ENCODE measurements around the gene ATRAID.

The ATRAID gene, protein sequence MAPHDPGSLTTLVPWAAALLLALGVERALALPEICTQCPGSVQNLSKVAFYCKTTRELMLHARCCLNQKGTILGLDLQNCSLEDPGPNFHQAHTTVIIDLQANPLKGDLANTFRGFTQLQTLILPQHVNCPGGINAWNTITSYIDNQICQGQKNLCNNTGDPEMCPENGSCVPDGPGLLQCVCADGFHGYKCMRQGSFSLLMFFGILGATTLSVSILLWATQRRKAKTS

DNA sequence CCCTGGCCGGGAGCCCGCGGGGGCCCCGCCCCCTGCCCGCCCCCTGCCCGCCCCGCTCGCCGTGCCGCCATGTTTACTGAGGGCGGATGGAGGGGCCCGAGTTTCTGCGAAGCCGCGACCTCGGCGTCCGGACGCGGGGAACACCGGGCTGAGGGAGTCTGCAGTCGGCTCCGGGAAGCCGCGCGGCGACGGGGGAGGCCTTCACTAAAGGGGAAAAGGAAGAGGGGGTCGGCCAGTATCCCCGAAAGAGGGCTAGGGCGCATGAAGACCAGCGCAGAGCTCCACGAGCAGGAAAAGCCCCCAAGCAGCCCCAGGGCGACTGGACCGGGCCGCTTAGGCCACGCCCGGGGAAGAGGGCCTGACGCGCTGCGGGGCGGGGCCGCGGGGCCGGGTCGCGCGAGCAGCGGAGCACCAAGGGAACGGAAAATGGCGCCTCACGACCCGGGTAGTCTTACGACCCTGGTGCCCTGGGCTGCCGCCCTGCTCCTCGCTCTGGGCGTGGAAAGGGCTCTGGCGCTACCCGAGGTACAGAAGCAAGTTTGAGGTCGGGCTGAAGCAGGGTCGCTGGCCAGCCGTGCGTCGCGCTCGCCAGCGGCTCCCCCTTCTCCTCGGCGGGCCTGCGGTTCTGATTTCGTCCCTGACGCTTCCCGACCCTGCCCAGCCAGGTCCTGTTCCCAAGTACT is at the start of gene ATRAID, which contains the start of gene SLC5A6:
ATRAID (plus strand) TSS at position 99 of the 683 bp plus-strand sequence; CDS start at position 427, 328 bp downstream.
SLC5A6 (minus strand) TSS at position 326 of the 683 bp plus-strand sequence. CDS start 4,618 bp downstream, outside the sequence.
- peak; percentile 92 for DNase-seq
- Histone ChIP-seq H3K27me3 (ENCODE audit: insufficient read depth, low read depth, severe bottlenecking) (no peaks in the 10 kb centered on the region), H3K27ac (peak within 1 kb of the TSS; percentile 98), H3K36me3 (peaks cover 67% of the 10 kb centered on the region), H3K9me3 (ENCODE audit: severe bottlenecking) (no peaks in the 10 kb centered on the region), H3K4me3 (ENCODE audit: low read depth, low read length) (peak within 1 kb of the TSS; percentile 91)
- no peak for TF ChIP-seq CTCF (IDR thresholded peaks at IDR 0.05; ENCODE audit: low read depth, low read length)

DNA sequence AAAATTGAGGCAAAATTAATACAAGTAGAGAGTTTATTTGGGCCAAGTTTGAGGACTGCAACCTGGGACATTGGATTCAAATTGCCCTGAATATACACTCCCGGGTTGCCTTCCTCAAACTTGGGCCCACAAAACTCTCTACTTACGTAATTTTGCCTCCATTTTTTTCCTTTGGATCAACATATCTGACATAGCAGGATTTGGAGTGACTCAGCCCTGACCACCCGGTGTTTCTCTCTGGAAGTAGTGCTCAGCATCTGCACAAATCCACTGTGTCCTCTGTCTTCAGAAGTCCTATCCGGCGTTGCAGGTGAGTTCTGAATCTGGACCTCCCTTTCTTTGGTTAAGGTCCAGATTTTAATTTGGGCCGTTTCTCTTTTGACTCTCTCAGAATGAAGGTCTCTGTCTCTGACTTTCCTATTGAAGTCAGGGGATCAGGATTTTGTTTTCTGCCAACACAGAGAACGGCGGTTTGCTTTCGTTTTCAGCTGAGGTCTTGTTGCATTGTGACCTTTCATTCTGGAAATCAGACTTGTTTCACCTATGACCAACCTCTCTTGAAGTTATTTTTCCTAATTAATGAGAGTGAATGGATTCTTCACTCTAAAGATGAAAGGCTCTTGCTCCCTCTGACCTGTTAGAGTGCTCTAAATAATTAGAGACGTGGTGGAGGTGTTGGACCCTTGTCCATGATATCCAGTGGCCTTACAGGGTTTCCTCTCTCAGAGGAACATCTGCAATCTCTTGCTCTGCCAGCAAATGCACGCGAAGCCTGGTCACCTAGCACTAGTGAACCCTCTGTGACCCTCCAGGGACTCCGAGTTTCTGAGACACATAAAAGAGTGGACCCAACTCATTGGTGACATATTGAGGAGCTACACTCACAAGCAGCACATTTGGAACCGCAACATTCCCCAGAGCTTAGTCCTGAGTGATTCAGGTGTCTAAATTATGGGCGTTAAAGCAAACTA is 49.4 kb upstream of the ATRAID start:
- no peak for DNase-seq
- Histone ChIP-seq H3K4me3 (ENCODE audit: low read depth, low read length) (no peak overlapping the region), H3K27ac (no peak overlapping the region)

GRCh38 chr2:27164960-27165763 is 46.7 kb upstream of the ATRAID start:
- no peaks in the 10 kb centered on the region for H3K27me3 ChIP-seq (ENCODE audit: insufficient read depth, low read depth, severe bottlenecking)
- DNase-seq, result no peak
- TF ChIP-seq CTCF (IDR thresholded peaks at IDR 0.05; ENCODE audit: low read depth, low read length), result no peak
- no peak overlapping the region for H3K4me3 ChIP-seq (ENCODE audit: low read depth, low read length)
- H3K36me3 ChIP-seq, result no peaks in the 10 kb centered on the region
- no peak overlapping the region for H3K27ac ChIP-seq
- peaks cover 3% of the 10 kb centered on the region for H3K9me3 ChIP-seq (ENCODE audit: severe bottlenecking)

More for the DNA sequence above, 49.4 kb upstream of the ATRAID start:
- H3K9me3 ChIP-seq (ENCODE audit: severe bottlenecking), result peaks cover 3% of the 10 kb centered on the region
- no peaks in the 10 kb centered on the region for H3K27me3 ChIP-seq (ENCODE audit: insufficient read depth, low read depth, severe bottlenecking)
- no peaks in the 10 kb centered on the region for H3K36me3 ChIP-seq
- no peak for TF ChIP-seq CTCF (IDR thresholded peaks at IDR 0.05; ENCODE audit: low read depth, low read length)

DNA sequence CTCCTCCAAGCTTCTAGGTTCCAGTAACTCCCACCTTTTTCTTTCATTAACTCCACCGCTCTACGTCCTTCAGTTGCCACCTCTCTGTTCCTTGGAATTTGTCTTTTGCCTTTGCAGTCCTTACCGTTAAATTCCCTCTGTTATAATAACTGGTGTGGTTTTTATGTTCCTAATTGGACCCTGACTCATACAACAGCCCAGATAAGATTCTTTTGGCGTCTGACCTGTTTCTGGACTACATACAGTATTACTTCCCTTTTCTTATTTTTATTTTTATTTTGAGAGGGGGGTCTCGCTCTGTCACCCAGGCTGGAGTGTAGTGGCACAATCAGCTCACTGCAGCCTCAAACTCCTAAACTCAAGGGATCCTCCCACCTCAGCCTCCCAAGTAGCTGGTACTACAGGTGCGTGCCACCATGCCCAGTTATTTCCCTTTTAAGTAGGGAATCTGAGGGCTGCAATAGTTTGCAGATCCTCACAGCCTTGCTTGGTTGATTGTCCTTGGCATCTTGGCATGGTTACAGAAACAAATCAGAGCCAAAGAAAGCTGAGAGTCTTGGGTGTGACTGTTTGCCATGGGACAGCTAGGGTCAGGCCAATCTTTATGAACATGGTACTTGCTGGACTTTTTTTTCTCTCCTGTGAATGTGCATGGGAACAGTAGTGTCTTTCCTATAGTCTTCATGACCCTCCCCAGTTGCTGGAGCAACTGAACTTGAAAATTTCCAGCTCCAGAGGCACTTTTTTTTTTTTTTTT is 41.1 kb upstream of the ATRAID start:
- Histone ChIP-seq H3K4me3 (ENCODE audit: low read depth, low read length) (no peak overlapping the region), H3K27ac (no peak overlapping the region), H3K36me3 (no peaks in the 10 kb centered on the region), H3K9me3 (ENCODE audit: severe bottlenecking) (no peaks in the 10 kb centered on the region), H3K27me3 (ENCODE audit: insufficient read depth, low read depth, severe bottlenecking) (no peaks in the 10 kb centered on the region)
- DNase-seq, result no peak
- TF ChIP-seq CTCF (IDR thresholded peaks at IDR 0.05; ENCODE audit: low read depth, low read length), result no peak
